IPS-NIHi11 (cell line): ENCODE data around the gene EXOC4.
"Not testable (repeated sequence)": the region's sequence is repeated elsewhere in the genome, so short reads cannot be mapped to it uniquely, and the experiment has no call there.

Experiments used
- DNase-seq: peaks from one replicate; pipeline ENCODE4 v3.0.0; 2012; ENCODE audit warnings: mixed read lengths, low spot score

The EXOC4 gene

DNA sequence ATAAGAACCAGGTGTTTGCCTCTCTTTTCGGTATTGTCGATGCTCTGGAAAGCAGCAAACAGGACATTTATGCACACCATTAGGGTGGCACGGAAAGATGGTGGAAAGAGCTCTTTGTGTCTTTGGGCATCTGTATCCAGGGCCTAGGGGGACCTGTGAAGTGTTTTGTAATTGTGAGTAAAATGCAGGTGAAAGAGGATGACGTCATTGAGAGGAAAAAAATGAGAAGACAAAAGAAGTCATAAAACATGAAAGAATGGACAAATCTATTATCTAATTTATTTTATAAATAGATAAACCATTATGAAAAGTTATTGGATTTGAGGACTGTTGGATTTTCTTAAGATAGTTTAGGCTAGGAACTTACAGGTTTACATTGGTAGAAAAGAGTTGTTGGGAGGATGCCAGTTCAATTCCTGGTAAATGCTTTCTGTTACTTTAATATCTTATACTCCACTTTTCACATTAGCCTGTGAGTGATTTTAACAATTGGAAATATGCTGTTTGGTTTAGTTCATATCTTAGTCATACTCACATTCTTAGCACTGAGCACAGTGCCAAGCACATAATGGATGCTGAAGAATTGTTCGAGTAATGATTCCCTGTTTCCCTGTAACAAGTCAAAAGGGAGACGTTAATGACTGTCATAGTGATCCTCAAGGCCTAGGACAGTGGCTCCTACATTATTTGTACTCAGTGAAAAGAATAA, 62.6 kb downstream of the EXOC4 start:
- no peak for DNase-seq

- DNase-seq = no peak
These were observed 67.0 kb downstream of the EXOC4 start for GRCh38 chr7:133319842-133320241.

DNA sequence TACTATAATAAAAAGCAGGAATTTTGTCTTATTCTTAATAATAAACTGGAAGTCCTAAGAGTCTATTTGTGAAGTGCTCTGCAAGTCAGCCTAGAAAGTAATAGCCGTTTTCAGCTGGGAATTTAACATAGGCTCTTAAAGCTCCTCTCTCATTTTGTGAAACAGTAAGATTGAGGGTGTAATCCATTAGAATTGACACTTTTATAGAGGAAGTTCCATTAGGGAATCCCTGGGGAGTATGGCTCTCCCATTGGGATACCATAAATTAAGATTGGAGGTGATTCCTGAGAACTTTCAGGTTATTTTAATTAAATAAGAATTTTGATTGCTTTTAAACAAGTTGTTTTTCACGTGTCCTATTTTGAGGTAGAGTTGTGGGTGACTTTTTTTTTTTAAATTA, 68.0 kb downstream of the EXOC4 start:
- DNase-seq = no peak

DNA sequence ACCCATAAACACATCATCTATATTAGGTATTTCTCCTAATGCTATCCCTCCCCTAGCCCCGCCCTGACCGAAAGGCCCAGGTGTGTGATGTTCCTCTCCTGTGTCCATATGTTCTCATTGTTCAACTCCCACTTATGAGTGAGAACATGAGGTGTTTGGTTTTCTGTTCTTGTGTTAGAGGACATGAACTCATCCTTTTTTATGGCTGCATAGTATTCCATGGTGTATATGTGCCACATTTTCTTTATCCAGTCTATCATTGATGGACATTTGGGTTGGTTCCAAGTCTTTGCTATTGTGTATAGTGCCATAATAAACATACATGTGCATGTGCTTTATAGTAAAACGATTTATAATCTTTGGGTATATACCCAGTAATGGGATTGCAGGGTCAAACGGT, 68.5 kb downstream of the EXOC4 start:
- DNase-seq = not testable (repeated sequence)

- DNase-seq = not testable (repeated sequence)
These were observed 73.9 kb downstream of the EXOC4 start for GRCh38 chr7:133326745-133327144.

- not testable (repeated sequence) for DNase-seq
These were observed 75.1 kb downstream of the EXOC4 start for GRCh38 chr7:133328021-133328420.

DNA sequence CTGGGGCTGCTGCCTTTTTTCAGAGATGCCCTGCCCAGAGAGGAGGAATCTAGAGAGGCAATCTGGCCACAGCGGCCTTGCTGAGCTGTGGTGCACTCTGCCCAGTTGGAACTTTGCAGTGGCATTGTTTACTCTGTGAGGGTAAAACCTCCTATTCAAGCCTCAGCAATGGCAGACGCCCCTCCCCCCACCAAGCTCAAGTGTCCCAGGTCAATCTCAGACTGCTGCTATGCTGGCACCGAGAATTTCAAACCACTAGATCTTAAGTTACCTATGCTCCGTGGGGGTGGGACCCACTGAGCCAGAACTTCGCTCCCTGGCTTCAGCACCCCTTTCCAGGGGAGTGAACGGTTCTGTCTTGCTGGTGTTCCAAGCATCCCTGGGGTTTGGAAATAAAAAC, 77.2 kb downstream of the EXOC4 start:
- peak; percentile 12 for DNase-seq

- no peak for DNase-seq
These were observed 79.0 kb downstream of the EXOC4 start for GRCh38 chr7:133331861-133332260.

DNA sequence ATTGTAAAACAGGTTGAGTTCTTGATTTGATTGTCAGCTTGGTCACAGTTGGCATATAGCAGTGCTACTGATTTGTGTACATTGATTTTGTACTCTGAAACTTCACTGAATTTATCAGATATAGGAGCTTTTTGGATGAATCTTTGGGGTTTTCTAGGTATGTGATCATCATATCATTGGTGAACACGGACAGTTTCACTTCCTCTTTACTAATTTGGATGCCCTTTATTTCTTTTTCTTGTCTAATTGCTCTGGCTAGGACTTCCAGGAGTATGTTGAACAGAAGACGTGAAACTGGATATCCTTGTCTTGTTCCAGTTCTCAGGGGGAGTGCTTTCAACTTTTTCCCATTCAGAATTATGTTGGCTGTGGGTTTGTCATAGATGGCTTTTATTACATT, 86.9 kb downstream of the EXOC4 start:
- no peak for DNase-seq

- no peak for DNase-seq
These were observed 91.4 kb downstream of the EXOC4 start for GRCh38 chr7:133344275-133344674.

GRCh38 chr7:133345690-133346421, 93.0 kb downstream of the EXOC4 start:
- DNase-seq = peak; percentile 29

DNA sequence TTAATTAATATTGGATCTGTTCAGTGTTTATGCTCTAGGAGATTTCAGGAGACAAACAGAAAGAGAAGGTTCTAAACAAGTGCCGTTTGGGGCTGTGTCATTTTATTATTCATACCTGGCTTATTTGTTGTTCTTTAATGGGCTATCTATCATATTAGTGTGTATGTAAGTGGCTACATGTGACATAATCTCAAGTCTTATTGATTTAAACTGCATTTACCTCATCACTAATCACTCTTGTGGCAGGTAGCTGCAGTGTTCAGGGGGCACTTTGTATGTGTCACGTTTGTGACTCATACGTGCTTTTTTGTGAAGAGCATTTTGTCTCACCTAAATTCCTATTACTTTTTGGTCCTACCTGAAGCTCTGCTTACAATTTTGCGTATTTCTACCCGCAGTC, 95.4 kb downstream of the EXOC4 start:
- DNase-seq = no peak

DNA sequence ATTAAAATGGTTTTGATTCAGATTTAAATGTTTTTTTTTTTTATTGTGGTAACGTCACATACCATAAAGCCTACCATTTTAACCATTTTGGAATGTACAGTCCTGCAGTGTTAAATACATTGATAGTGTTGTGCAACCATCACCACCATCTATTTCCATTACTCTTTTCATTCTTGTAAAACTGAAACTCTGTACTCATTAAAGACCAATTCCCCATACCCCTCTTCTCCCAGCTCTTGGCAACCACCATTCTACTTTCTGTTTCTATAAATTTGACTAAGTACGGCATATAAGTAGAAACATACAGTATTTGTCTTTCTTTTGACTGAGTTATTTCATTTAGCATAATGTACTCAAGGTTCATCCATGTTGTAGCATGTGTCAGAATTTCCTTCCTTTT, 96.2 kb downstream of the EXOC4 start:
- no peak for DNase-seq

GRCh38 chr7:133352430-133352829, 99.6 kb downstream of the EXOC4 start:
- no peak for DNase-seq

GRCh38 chr7:133353775-133354174, 100.9 kb downstream of the EXOC4 start:
- DNase-seq = no peak

- no peak for DNase-seq
These were observed 101.9 kb downstream of the EXOC4 start for GRCh38 chr7:133354546-133355324.

- DNase-seq = no peak
These were observed 102.4 kb downstream of the EXOC4 start for GRCh38 chr7:133355325-133355708.

GRCh38 chr7:133355822-133356221, 102.9 kb downstream of the EXOC4 start:
- no peak for DNase-seq

DNA sequence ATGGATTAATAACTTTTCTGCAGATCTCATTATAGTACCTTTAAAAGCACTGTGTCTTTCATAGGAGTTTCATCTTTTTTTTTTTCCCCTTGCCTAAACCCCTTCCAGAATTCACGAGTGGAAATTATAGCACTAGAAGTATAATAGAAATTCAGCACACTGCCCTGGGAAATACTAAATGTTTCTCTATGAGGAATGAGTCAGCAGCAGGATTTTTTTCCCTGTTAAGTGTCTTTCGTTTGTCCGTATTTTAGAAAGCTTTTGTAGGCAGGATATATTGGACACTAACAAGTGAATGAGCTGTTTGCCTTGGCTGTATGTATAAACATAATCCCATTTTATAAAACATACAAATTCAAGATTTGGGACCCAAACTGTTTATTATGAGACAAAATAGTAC, 105.8 kb downstream of the EXOC4 start:
- no peak for DNase-seq

GRCh38 chr7:133359449-133359848, 106.6 kb downstream of the EXOC4 start:
- DNase-seq = no peak

DNA sequence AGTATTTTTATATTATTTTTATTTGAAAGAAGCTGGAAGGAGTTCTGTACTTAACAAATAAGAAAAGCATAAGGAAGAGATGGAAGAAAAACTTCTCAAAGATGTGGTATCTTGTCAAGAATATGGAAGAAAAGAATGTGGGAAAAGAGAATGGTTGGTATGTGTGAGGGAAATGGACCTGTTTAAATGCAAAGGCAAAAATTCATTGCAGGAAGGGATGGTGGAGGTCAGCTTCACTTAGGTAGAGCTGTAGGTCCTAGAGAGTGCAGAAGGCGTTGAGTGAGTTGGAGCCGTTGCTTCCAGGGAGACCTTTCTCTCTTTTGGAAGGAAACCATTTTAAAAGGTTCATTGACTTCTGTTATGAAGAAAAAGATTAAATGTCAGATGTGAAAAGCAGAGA, 107.3 kb downstream of the EXOC4 start:
- no peak for DNase-seq

- DNase-seq = no peak
These were observed 108.9 kb downstream of the EXOC4 start for GRCh38 chr7:133361806-133362205.
